SK-N-SH treated with all-trans-retinoic acid at 6 μM for 48 hours (cell line): ENCODE data around the gene ADORA2A.

ENCODE experiments used
- ATAC-seq: fragments of 200-7000 bp; cut with Tn5 transposase; 3 replicates; pipeline ENCODE4 v1.9.1; 2020; ENCODE audit warnings: mild to moderate bottlenecking, moderate library complexity
- ARNTL ChIP-seq: fragments of 450-650 bp; formaldehyde crosslinking; IDR thresholded peaks from 2 replicates; pipeline ENCODE4 v1.5.0; 2020; ENCODE audit warnings: low read depth, mild to moderate bottlenecking, moderate library complexity, borderline replicate concordance
- BACH2 ChIP-seq: fragments of 250-450 bp; sonication (Bioruptor Pico); IDR thresholded peaks from 2 replicates; pipeline ENCODE4 v1.9.0; 2021; ENCODE audit warnings: mild to moderate bottlenecking, borderline replicate concordance
- CSDC2 ChIP-seq: fragments of 250-450 bp; sonication (Bioruptor Pico); IDR thresholded peaks from 2 replicates; pipeline ENCODE4 v1.5.0; 2020; ENCODE audit warnings: mild to moderate bottlenecking, moderate library complexity
- GLIS3 ChIP-seq: fragments of 250-450 bp; sonication (Bioruptor Pico); IDR thresholded peaks from 2 replicates; pipeline ENCODE4 v1.5.0; 2020; ENCODE audit warnings: mild to moderate bottlenecking, moderate library complexity
- ISL1 ChIP-seq: fragments of 250-450 bp; sonication (Bioruptor Pico); IDR thresholded peaks from 2 replicates; pipeline ENCODE4 v2.1.2; 2022; ENCODE audit warnings: mild to moderate bottlenecking, moderate library complexity
- OSR1 ChIP-seq: fragments of 250-450 bp; sonication (Bioruptor Pico); IDR thresholded peaks from 2 replicates; pipeline ENCODE4 v1.8.0; 2022; ENCODE audit warnings: moderate library complexity, mild to moderate bottlenecking, inconsistent platforms
- POU6F1 ChIP-seq: fragments of 250-450 bp; sonication (Bioruptor Pico); IDR thresholded peaks from 2 replicates; pipeline ENCODE4 v1.8.0; 2021; ENCODE audit warnings: low read depth, mild to moderate bottlenecking, moderate library complexity, borderline replicate concordance
- PPARA ChIP-seq: fragments of 250-450 bp; sonication (Bioruptor Pico); IDR thresholded peaks from 2 replicates; pipeline ENCODE4 v1.5.0; 2020; ENCODE audit warnings: mild to moderate bottlenecking, borderline replicate concordance
- RARB ChIP-seq: fragments of 250-450 bp; sonication (Bioruptor Pico); IDR thresholded peaks from 2 replicates; pipeline ENCODE4 v1.8.0; 2021; ENCODE audit warnings: mild to moderate bottlenecking, moderate library complexity
- SNAI2 ChIP-seq: fragments of 250-450 bp; sonication (Bioruptor Pico); IDR thresholded peaks from 2 replicates; pipeline ENCODE4 v1.5.0; 2020; ENCODE audit warnings: mild to moderate bottlenecking, moderate library complexity
- ZFP3 ChIP-seq: fragments of 250-450 bp; sonication (Bioruptor Pico); IDR thresholded peaks from 2 replicates; pipeline ENCODE4 v1.5.0; 2020; ENCODE audit warnings: mild to moderate bottlenecking, moderate library complexity
- ZFP30 ChIP-seq: fragments of 450-650 bp; formaldehyde crosslinking; IDR thresholded peaks from 2 replicates; pipeline ENCODE4 v1.5.0; 2022; ENCODE audit warnings: mild to moderate bottlenecking, moderate library complexity
- ZNF565 ChIP-seq: fragments of 450-650 bp; formaldehyde crosslinking; conservative IDR thresholded peaks from 2 replicates; pipeline ENCODE4 v1.5.0; 2020; ENCODE audit warnings: low read depth, mild to moderate bottlenecking, moderate library complexity
- ZNF70 ChIP-seq: fragments of 450-650 bp; formaldehyde crosslinking; IDR thresholded peaks from 2 replicates; pipeline ENCODE4 v1.5.0; 2020; ENCODE audit warnings: mild to moderate bottlenecking, moderate library complexity
- ZNF8 ChIP-seq: fragments of 450-650 bp; formaldehyde crosslinking; IDR thresholded peaks from 2 replicates; pipeline ENCODE4 v1.5.0; 2020; ENCODE audit warnings: mild to moderate bottlenecking, moderate library complexity
- TF ChIP-seq, protein P1 (sequence below): fragments of 250-450 bp; sonication (Bioruptor Pico); IDR thresholded peaks from 2 replicates; pipeline ENCODE4 v1.5.1; 2020; ENCODE audit warnings: low read depth, mild to moderate bottlenecking, moderate library complexity
- TF ChIP-seq, protein P2 (sequence below): fragments of 250-450 bp; sonication (Bioruptor Pico); IDR thresholded peaks from 2 replicates; pipeline ENCODE4 v1.8.0; 2020; ENCODE audit warnings: mild to moderate bottlenecking, moderate library complexity, borderline replicate concordance
- TF ChIP-seq, protein P3 (sequence below): fragments of 250-450 bp; sonication (Bioruptor Pico); IDR thresholded peaks from 2 replicates; pipeline ENCODE4 v1.5.0; 2020; ENCODE audit warnings: mild to moderate bottlenecking, moderate library complexity
- TF ChIP-seq, protein P4 (sequence below): fragments of 250-450 bp; sonication (Bioruptor Pico); IDR thresholded peaks from 2 replicates; pipeline ENCODE4 v1.5.1; 2021; ENCODE audit warnings: mild to moderate bottlenecking, moderate library complexity

Gene ADORA2A

GRCh38 chr22:24430431-24431308 is 3.3 kb downstream of the ADORA2A start:
- no peak for TF ChIP-seq SNAI2 (CRISPR knock-in tag)
- no peak for TF ChIP-seq ZFP30
- TF ChIP-seq POU6F1 (CRISPR knock-in tag), result no peak
- TF ChIP-seq ZNF565 (CRISPR knock-in tag), result no peak
- TF ChIP-seq GLIS3 (CRISPR knock-in tag), result no peak
- no peak for TF ChIP-seq ISL1
- no peak for TF ChIP-seq ZNF70
- no peak for TF ChIP-seq CSDC2
- no peak for TF ChIP-seq ZFP3
- TF ChIP-seq RARB (CRISPR knock-in tag), result no peak
- TF ChIP-seq ZNF8, result no peak
- TF ChIP-seq, protein P1, sequence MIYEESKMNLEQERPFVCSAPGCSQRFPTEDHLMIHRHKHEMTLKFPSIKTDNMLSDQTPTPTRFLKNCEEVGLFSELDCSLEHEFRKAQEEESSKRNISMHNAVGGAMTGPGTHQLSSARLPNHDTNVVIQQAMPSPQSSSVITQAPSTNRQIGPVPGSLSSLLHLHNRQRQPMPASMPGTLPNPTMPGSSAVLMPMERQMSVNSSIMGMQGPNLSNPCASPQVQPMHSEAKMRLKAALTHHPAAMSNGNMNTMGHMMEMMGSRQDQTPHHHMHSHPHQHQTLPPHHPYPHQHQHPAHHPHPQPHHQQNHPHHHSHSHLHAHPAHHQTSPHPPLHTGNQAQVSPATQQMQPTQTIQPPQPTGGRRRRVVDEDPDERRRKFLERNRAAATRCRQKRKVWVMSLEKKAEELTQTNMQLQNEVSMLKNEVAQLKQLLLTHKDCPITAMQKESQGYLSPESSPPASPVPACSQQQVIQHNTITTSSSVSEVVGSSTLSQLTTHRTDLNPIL (CRISPR knock-in tag), result no peak
- TF ChIP-seq PPARA (CRISPR knock-in tag), result no peak
- TF ChIP-seq, protein P2, sequence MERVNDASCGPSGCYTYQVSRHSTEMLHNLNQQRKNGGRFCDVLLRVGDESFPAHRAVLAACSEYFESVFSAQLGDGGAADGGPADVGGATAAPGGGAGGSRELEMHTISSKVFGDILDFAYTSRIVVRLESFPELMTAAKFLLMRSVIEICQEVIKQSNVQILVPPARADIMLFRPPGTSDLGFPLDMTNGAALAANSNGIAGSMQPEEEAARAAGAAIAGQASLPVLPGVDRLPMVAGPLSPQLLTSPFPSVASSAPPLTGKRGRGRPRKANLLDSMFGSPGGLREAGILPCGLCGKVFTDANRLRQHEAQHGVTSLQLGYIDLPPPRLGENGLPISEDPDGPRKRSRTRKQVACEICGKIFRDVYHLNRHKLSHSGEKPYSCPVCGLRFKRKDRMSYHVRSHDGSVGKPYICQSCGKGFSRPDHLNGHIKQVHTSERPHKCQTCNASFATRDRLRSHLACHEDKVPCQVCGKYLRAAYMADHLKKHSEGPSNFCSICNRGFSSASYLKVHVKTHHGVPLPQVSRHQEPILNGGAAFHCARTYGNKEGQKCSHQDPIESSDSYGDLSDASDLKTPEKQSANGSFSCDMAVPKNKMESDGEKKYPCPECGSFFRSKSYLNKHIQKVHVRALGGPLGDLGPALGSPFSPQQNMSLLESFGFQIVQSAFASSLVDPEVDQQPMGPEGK, result no peak
- no peak for TF ChIP-seq OSR1 (CRISPR knock-in tag)
- TF ChIP-seq, protein P3, sequence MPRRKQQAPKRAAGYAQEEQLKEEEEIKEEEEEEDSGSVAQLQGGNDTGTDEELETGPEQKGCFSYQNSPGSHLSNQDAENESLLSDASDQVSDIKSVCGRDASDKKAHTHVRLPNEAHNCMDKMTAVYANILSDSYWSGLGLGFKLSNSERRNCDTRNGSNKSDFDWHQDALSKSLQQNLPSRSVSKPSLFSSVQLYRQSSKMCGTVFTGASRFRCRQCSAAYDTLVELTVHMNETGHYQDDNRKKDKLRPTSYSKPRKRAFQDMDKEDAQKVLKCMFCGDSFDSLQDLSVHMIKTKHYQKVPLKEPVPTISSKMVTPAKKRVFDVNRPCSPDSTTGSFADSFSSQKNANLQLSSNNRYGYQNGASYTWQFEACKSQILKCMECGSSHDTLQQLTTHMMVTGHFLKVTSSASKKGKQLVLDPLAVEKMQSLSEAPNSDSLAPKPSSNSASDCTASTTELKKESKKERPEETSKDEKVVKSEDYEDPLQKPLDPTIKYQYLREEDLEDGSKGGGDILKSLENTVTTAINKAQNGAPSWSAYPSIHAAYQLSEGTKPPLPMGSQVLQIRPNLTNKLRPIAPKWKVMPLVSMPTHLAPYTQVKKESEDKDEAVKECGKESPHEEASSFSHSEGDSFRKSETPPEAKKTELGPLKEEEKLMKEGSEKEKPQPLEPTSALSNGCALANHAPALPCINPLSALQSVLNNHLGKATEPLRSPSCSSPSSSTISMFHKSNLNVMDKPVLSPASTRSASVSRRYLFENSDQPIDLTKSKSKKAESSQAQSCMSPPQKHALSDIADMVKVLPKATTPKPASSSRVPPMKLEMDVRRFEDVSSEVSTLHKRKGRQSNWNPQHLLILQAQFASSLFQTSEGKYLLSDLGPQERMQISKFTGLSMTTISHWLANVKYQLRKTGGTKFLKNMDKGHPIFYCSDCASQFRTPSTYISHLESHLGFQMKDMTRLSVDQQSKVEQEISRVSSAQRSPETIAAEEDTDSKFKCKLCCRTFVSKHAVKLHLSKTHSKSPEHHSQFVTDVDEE (CRISPR knock-in tag), result no peak
- TF ChIP-seq, protein P4, sequence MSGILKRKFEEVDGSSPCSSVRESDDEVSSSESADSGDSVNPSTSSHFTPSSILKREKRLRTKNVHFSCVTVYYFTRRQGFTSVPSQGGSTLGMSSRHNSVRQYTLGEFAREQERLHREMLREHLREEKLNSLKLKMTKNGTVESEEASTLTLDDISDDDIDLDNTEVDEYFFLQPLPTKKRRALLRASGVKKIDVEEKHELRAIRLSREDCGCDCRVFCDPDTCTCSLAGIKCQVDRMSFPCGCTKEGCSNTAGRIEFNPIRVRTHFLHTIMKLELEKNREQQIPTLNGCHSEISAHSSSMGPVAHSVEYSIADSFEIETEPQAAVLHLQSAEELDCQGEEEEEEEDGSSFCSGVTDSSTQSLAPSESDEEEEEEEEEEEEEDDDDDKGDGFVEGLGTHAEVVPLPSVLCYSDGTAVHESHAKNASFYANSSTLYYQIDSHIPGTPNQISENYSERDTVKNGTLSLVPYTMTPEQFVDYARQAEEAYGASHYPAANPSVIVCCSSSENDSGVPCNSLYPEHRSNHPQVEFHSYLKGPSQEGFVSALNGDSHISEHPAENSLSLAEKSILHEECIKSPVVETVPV, result no peak
- ATAC-seq, result no peak

- TF ChIP-seq POU6F1 (CRISPR knock-in tag) (no peak), ZFP3 (no peak), ARNTL (CRISPR knock-in tag) (no peak), ZNF70 (no peak), BACH2 (CRISPR knock-in tag) (no peak)
- ATAC-seq, result no peak
These were observed 4.1 kb downstream of the ADORA2A start for GRCh38 chr22:24431309-24432034.
